PC-9 (cell line): ENCODE data around the gene ZFAND2B.

Source experiments
- EZH2 ChIP-seq: fragments of 200-600 bp; sonication (generic); IDR thresholded peaks from 2 replicates; pipeline ENCODE4 v1.8.0; 2017; ENCODE audit warnings: antibody characterized with exemption, low read depth
- TF ChIP-seq, protein P1 (sequence below): fragments of 200-600 bp; sonication (generic); conservative IDR thresholded peaks from 2 replicates; pipeline ENCODE4 v1.6.1; 2017; ENCODE audit warnings: mixed run types, antibody characterized with exemption, mild to moderate bottlenecking, moderate library complexity

DNA sequence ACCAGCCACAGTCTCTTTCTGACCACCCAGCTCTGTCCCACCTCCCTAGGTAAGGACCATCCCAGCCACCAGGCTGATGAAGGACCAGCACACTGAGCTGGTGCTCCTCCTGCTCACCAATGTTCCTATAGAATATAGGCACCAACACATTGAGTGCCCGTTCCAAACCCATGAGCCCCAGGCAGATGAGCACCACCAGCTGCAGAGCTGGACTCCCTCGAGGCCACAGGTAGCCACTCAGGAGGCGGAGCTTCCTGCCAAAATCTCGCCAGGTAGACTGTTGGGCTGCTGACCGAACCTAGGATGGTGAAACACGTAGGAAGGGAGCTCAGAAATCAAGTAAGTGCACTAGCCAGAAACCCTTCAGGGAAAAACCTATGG, 9.9 kb downstream of the ZFAND2B start:
- TF ChIP-seq, protein P1, sequence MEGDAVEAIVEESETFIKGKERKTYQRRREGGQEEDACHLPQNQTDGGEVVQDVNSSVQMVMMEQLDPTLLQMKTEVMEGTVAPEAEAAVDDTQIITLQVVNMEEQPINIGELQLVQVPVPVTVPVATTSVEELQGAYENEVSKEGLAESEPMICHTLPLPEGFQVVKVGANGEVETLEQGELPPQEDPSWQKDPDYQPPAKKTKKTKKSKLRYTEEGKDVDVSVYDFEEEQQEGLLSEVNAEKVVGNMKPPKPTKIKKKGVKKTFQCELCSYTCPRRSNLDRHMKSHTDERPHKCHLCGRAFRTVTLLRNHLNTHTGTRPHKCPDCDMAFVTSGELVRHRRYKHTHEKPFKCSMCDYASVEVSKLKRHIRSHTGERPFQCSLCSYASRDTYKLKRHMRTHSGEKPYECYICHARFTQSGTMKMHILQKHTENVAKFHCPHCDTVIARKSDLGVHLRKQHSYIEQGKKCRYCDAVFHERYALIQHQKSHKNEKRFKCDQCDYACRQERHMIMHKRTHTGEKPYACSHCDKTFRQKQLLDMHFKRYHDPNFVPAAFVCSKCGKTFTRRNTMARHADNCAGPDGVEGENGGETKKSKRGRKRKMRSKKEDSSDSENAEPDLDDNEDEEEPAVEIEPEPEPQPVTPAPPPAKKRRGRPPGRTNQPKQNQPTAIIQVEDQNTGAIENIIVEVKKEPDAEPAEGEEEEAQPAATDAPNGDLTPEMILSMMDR = no peak
- no peak for TF ChIP-seq EZH2
